ENCODE results near the gene MBD4. TPM values are rescaled to one million over a fixed set of nuclear protein-coding genes. Genes with fewer than 3 reads are reported as not detected.

The MBD4 gene
- total RNA-seq, 2 experiments from 2014 or later: 50.1 to 50.6 TPM

Other genes with a start within 250 kb of the MBD4 start
- 100 to 1,000 TPM; 135 to 140 TPM for gene COPG1, start 190.3 kb downstream of the MBD4 start, total RNA-seq
- 10 to 100 TPM; 58.2 to 62.2 TPM for gene HMCES, start 161.1 kb downstream of the MBD4 start, total RNA-seq
- under 1 TPM; 0.42 to 0.45 TPM for gene EFCAB12, start 11.3 kb downstream of the MBD4 start, total RNA-seq
- gene IFT122, start 276 bp upstream of the MBD4 start, total RNA-seq: 10 to 100 TPM; 22.3 to 25.6 TPM
- gene RHO, start 88.7 kb upstream of the MBD4 start, total RNA-seq: not detected
- gene H1-8, start 103.2 kb upstream of the MBD4 start, total RNA-seq: not detected
- 1 to 10 TPM; 3.7 to 4.1 TPM for gene PLXND1, start 166.7 kb upstream of the MBD4 start, total RNA-seq